ENCODE measurements around the gene TCERG1.

DNA sequence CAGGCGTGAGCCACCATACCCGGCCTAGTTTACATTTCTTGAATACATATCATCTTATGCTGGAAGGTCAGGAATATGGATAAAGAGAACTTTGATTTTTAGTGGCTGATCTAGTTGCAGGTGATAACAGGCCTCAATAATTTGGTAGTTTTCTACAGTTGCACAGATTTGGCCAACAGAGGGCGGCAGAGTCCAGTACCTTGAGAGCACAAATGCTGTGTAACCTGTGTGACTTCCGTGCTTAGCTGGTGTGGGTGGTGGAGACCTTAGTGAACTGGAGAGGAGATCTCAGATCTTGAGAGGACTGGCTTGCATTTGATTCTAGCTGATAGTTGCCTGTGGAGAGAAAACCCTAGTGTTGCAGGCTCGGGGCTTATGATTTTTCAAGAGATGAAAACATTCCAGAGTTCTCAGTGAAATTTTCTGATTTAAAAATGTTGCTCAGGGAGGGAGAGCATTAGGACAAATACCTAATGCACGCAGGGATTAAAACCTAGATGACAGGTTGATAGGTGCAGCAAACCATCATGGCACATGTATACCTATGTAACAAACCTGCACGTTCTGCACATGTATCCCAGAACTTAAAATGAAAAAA is 86.2 kb downstream of the TCERG1 start:
- TF ChIP-seq, protein P1, sequence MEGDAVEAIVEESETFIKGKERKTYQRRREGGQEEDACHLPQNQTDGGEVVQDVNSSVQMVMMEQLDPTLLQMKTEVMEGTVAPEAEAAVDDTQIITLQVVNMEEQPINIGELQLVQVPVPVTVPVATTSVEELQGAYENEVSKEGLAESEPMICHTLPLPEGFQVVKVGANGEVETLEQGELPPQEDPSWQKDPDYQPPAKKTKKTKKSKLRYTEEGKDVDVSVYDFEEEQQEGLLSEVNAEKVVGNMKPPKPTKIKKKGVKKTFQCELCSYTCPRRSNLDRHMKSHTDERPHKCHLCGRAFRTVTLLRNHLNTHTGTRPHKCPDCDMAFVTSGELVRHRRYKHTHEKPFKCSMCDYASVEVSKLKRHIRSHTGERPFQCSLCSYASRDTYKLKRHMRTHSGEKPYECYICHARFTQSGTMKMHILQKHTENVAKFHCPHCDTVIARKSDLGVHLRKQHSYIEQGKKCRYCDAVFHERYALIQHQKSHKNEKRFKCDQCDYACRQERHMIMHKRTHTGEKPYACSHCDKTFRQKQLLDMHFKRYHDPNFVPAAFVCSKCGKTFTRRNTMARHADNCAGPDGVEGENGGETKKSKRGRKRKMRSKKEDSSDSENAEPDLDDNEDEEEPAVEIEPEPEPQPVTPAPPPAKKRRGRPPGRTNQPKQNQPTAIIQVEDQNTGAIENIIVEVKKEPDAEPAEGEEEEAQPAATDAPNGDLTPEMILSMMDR (IDR thresholded peaks at IDR 0.05) = peak; percentile 49 to 70 (median 67)
- no peak for TF ChIP-seq POLR2A (IDR thresholded peaks at IDR 0.05)
